ENCODE results near the gene CDK19. TPM values are rescaled to one million over a fixed set of nuclear protein-coding genes. Genes with fewer than 3 reads are reported as not detected.

CDK19 gene
- total RNA-seq = 10 to 100 TPM in 1 of 2 donors, 1 to 10 TPM in 1; 8.7 to 10.7 TPM

DNA sequence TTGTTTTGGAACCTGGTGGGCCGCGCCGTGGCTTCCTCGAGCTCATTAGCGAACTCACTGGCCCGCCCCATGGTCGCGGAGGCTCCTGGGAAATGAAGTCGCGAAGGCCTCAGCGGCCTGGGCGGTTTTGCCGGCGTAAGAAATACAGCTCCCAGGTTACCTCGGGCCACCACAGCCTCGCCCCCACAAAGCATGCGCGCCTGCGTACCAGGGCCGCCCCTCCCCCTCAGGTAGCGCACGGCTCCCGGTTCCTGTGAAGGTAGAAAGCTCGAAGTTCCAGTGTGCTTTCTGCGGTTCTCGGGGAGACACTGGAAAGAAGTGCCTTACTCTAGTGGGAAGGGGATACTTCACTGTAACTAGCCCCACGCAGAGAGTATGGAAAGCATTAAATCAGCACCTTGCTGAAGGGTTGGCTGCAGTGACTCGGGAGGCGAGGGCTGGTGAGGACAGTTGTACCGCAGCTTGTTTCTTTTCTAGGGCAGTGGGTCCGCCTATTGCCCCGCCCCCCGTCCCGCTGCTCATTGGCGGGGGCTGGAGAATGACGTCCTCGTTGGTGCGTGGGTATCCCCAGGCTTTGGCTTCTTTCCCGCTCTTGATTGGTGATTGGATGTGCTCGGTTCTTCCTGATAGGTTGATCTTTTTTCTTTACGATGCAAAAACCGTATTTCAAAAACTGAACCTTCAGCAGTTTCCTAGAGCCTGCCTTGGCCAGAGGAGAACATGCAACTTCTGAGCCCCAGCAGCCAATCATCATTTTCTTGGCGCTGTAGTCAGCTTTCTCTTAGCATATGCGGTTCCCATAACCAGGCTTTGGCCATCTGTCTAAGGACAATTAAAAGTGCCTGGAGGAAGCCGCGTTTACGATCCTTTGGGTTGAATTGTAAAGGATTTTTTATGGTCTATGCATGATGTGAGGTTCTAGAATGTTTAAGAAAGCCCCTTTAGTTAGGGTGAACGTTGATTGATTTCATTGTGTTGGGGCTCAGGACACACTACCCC, at the start of gene CDK19:
Gene CDK19 (minus strand): TSS at position 59 of the 999 bp plus-strand sequence. CDS start 333 bp downstream, outside the sequence.

Small RNA genes lying within 50 kb of the gene (small RNA-seq; reads per million reads assigned to genes)
- gene RNU6-1115P (0 reads per million in 2 donors), gene RNU6-957P (0 reads per million in 2 donors), gene SNORA40C (0.06 to 0.77 reads per million in 2 donors)

Other genes starting within 250 kb of the CDK19 start
- gene AMD1, start 59.3 kb upstream of the CDK19 start, total RNA-seq = 100 to 1,000 TPM in 1 of 2 donors, 10 to 100 TPM in 1; 69.5 to 122 TPM
- gene GTF3C6, start 143.2 kb upstream of the CDK19 start, total RNA-seq = 10 to 100 TPM; 28.6 to 60.3 TPM
- gene RPF2, start 166.6 kb upstream of the CDK19 start, total RNA-seq = 10 to 100 TPM; 24.8 to 31.6 TPM

Data from melanocyte of skin (primary cell).